ENCODE results near the gene SIRT3.
"Not testable (repeated sequence)": the region's sequence is repeated elsewhere in the genome, so short reads cannot be mapped to it uniquely, and the experiment has no call there.

SIRT3 gene

GRCh38 chr11:250274-250673 lies 14.1 kb upstream of the SIRT3 start:
- TF ChIP-seq FOXA1 (IDR thresholded peaks at IDR 0.05) (no peak), HDGF (IDR thresholded peaks at IDR 0.05; ENCODE audit: borderline replicate concordance) (no peak), ELF4 (IDR thresholded peaks at IDR 0.05) (no peak), ZNF384 (IDR thresholded peaks at IDR 0.05) (no peak), FOXM1 (IDR thresholded peaks at IDR 0.05; ENCODE audit: borderline replicate concordance) (no peak), BHLHE40 (IDR thresholded peaks at IDR 0.05; ENCODE audit: borderline replicate concordance) (no peak), CTBP1 (IDR thresholded peaks at IDR 0.05; ENCODE audit: borderline replicate concordance) (no peak), TARDBP (IDR thresholded peaks at IDR 0.05) (no peak), FOXK2 (IDR thresholded peaks at IDR 0.05) (no peak), L3MBTL2 (conservative IDR thresholded peaks at IDR 0.05) (no peak)
- TF ChIP-seq, protein P1, sequence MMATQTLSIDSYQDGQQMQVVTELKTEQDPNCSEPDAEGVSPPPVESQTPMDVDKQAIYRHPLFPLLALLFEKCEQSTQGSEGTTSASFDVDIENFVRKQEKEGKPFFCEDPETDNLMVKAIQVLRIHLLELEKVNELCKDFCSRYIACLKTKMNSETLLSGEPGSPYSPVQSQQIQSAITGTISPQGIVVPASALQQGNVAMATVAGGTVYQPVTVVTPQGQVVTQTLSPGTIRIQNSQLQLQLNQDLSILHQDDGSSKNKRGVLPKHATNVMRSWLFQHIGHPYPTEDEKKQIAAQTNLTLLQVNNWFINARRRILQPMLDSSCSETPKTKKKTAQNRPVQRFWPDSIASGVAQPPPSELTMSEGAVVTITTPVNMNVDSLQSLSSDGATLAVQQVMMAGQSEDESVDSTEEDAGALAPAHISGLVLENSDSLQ (IDR thresholded peaks at IDR 0.05) = no peak
- ChIA-PET CTCF (interaction anchor here (0.6 to 1.6 kb wide), 11 partner anchors 10 to 223 kb away, joined by 3 to 9 read pairs (median 4); partner anchors contain the start of genes BET1L, IFITM2, NLRP6 and RIC8A), POLR2A (interaction anchor here (0.9 to 2.1 kb wide), 5 partner anchors 13 to 199 kb away, joined by 3 to 10 read pairs (median 4); partner anchors contain the start of genes BET1L, PSMD13, PTDSS2 and RIC8A)
- no peak for DNase-seq (ENCODE audit: extremely low spot score)

- ChIA-PET CTCF (interaction anchor here (0.9 kb wide), 1 partner anchor 11 kb away, joined by 3 read pairs; no protein-coding TSS in a partner anchor), POLR2A (interaction anchor here (1.0 to 1.3 kb wide), 2 partner anchors 11 to 42 kb away, joined by 3 to 5 read pairs; partner anchors contain the start of genes BET1L and RIC8A)
- TF ChIP-seq TARDBP (IDR thresholded peaks at IDR 0.05) (no peak), FOXA1 (IDR thresholded peaks at IDR 0.05) (no peak), HDGF (IDR thresholded peaks at IDR 0.05; ENCODE audit: borderline replicate concordance) (no peak), BHLHE40 (IDR thresholded peaks at IDR 0.05; ENCODE audit: borderline replicate concordance) (no peak), LEF1 (IDR thresholded peaks at IDR 0.05; ENCODE audit: borderline replicate concordance) (no peak), ARNT (IDR thresholded peaks at IDR 0.05) (no peak), ELF4 (IDR thresholded peaks at IDR 0.05) (no peak), CTBP1 (IDR thresholded peaks at IDR 0.05; ENCODE audit: borderline replicate concordance) (no peak), NFRKB (IDR thresholded peaks at IDR 0.05) (no peak), ZNF384 (IDR thresholded peaks at IDR 0.05) (no peak), FOXK2 (IDR thresholded peaks at IDR 0.05) (no peak), FOXM1 (IDR thresholded peaks at IDR 0.05; ENCODE audit: borderline replicate concordance) (no peak), L3MBTL2 (conservative IDR thresholded peaks at IDR 0.05) (no peak), SUZ12 (IDR thresholded peaks at IDR 0.05) (no peak), SP1 (IDR thresholded peaks at IDR 0.05) (no peak)
- TF ChIP-seq, protein P1 (IDR thresholded peaks at IDR 0.05) = no peak
- DNase-seq (ENCODE audit: extremely low spot score) = no peak
Measured at GRCh38 chr11:249062-249461, 12.9 kb upstream of the SIRT3 start.

DNA sequence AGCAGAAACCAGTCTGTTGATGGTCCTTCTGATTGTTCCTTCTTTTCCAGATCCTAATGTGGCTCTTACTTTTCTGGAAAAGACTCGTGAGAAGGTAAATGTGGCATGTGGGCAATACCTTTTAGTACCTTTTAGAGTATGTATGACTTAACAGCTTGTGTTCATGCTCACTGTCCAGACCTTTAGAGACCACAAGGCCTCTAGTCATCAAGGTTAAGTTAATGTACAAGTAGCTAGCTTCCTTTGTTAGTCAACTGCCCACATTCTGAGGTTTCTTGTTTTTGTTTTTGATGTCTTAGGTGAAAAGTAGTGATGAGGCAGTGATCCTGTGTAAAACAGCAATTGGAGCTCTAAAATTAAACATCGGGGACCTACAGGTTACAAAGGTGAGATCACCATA lies 8.2 kb upstream of the SIRT3 start:
- POLR2A ChIA-PET = no interaction called here
- CTCF ChIA-PET = interaction anchor here (0.7 kb wide), 1 partner anchor 45 kb away, joined by 3 read pairs; no protein-coding TSS in a partner anchor
- TF ChIP-seq, protein P1 (IDR thresholded peaks at IDR 0.05) = no peak
- TF ChIP-seq NFRKB (IDR thresholded peaks at IDR 0.05) (no peak), FOXA1 (IDR thresholded peaks at IDR 0.05) (no peak), ZNF384 (IDR thresholded peaks at IDR 0.05) (no peak)
- no peak for DNase-seq (ENCODE audit: extremely low spot score)

- no peak for DNase-seq (ENCODE audit: extremely low spot score)
- CTCF ChIA-PET = no interaction called here
- TF ChIP-seq HDGF (IDR thresholded peaks at IDR 0.05; ENCODE audit: borderline replicate concordance) (no peak), FOXA1 (IDR thresholded peaks at IDR 0.05) (no peak), ELF4 (IDR thresholded peaks at IDR 0.05) (no peak), LEF1 (IDR thresholded peaks at IDR 0.05; ENCODE audit: borderline replicate concordance) (no peak), BHLHE40 (IDR thresholded peaks at IDR 0.05; ENCODE audit: borderline replicate concordance) (no peak), ARNT (IDR thresholded peaks at IDR 0.05) (no peak), SP1 (IDR thresholded peaks at IDR 0.05) (no peak), TARDBP (IDR thresholded peaks at IDR 0.05) (no peak)
- TF ChIP-seq, protein P1 (IDR thresholded peaks at IDR 0.05) = no peak
- POLR2A ChIA-PET = no interaction called here
Measured at GRCh38 chr11:241634-242033, 5.5 kb upstream of the SIRT3 start.

DNA sequence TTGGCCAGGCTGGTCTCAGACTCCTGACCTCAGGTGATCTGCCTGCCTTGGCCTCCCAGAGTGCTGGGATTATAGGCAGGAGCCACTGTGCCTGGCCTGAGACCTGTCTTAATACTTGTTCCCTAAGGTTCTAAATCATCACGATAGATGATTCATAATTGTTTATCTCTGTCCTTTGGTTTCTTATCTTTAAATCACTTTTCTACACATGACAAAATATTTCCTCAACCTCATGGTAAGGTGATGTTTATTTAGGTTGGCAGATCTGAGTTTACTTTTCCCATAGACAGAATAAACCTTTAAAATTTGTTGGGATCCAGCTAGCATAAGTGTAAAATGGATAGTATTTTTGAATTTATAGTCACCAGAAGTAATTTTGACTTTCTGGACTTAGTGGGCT lies 4.2 kb upstream of the SIRT3 start:
- TF ChIP-seq FOXK2 (IDR thresholded peaks at IDR 0.05) = no peak
- TF ChIP-seq BHLHE40 (IDR thresholded peaks at IDR 0.05; ENCODE audit: borderline replicate concordance) = no peak
- no peak for TF ChIP-seq LEF1 (IDR thresholded peaks at IDR 0.05; ENCODE audit: borderline replicate concordance)
- no peak for TF ChIP-seq HDGF (IDR thresholded peaks at IDR 0.05; ENCODE audit: borderline replicate concordance)
- no peak for TF ChIP-seq CTBP1 (IDR thresholded peaks at IDR 0.05; ENCODE audit: borderline replicate concordance)
- no peak for TF ChIP-seq SP1 (IDR thresholded peaks at IDR 0.05)
- no peak for TF ChIP-seq L3MBTL2 (conservative IDR thresholded peaks at IDR 0.05)
- TF ChIP-seq, protein P1 (IDR thresholded peaks at IDR 0.05) = no peak
- TF ChIP-seq TARDBP (IDR thresholded peaks at IDR 0.05) = no peak
- TF ChIP-seq SUZ12 (IDR thresholded peaks at IDR 0.05) = no peak
- TF ChIP-seq ELF4 (IDR thresholded peaks at IDR 0.05) = no peak
- TF ChIP-seq ARNT (IDR thresholded peaks at IDR 0.05) = no peak
- no peak for TF ChIP-seq FOXA1 (IDR thresholded peaks at IDR 0.05)
- TF ChIP-seq NFRKB (IDR thresholded peaks at IDR 0.05) = no peak
- TF ChIP-seq FOXM1 (IDR thresholded peaks at IDR 0.05; ENCODE audit: borderline replicate concordance) = no peak
- no peak for TF ChIP-seq ZNF384 (IDR thresholded peaks at IDR 0.05)
- ChIA-PET CTCF (no interaction called here), POLR2A (interaction anchor here (1.1 kb wide), 1 partner anchor 33 kb away, joined by 3 read pairs; the partner anchor contains the start of genes BET1L and RIC8A)
- DNase-seq (ENCODE audit: extremely low spot score) = no peak

DNA sequence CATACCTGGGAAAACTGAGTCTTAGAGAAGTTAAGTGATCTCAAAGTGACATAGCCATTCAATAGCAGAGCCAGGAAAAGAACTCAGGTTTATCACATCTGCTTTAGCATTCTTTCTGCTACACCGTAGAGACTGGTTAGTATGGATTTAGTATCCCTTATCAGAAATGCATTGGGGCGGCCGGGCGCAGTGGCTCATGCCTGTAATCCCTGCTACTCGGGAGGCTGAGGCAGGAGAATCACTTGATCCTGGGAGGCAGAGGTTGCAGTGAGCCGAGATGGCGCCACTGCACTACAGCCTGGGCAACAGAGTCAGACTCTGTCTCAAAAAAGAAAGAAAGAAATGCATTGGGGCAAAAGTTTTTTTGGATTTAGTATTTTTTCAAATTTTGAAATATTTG lies 2.2 kb upstream of the SIRT3 start:
- CTCF ChIA-PET = interaction anchor here (1.2 kb wide), 1 partner anchor 12 kb away, joined by 4 read pairs; no protein-coding TSS in a partner anchor
- DNase-seq (ENCODE audit: extremely low spot score) = not testable (repeated sequence)
- POLR2A ChIA-PET = interaction anchor here (1.1 to 2.8 kb wide), 4 partner anchors 10 to 211 kb away, joined by 3 to 14 read pairs (median 6); partner anchors contain the start of genes BET1L, PTDSS2 and RIC8A

Measured in HEK293T (cell line).